Breast epithelium (tissue), 4 donors: ENCODE results near the gene USP12. TPM values are rescaled to one million over a fixed set of nuclear protein-coding genes. Genes with fewer than 3 reads are reported as not detected.
A peak's percentile ranks its signal among the peaks of the same experiment; 100 is the strongest.

Source experiments
- DNase-seq, 2 donors: peaks; one replicate each; pipeline ENCODE4 v3.0.0-alpha.2; 2019; ENCODE audit warnings: low spot score in 2 of 2
- H3K27ac ChIP-seq, 2 donors: fragments of 200-600 bp; sonication (generic) in 1 of 2; one replicate each; pipeline ENCODE4 v1.5.1; 2016 to 2019; ENCODE audit warnings: mild to moderate bottlenecking in 1 of 2
- H3K27me3 ChIP-seq, 2 donors: fragments of 200-600 bp; sonication (generic) in 1 of 2; one replicate each; pipeline versions ENCODE4 v1.5.1 to v1.6.0; 2017 to 2019; ENCODE audit warnings: control low read depth in 1 of 2, mild to moderate bottlenecking in 1 of 2
- H3K36me3 ChIP-seq: fragments of 200-600 bp; one replicate; pipeline ENCODE4 v1.5.1; 2019
- H3K4me1 ChIP-seq, 2 donors: fragments of 200-600 bp; sonication (generic); one replicate each; pipeline ENCODE4 v1.5.1; 2016 to 2019; ENCODE audit warnings: control low read depth in 1 of 2
- H3K4me3 ChIP-seq, 3 donors: fragments of 200-600 bp; sonication (generic); 1 replicate in 2 of 3; 2 replicates in 1 of 3; pipeline ENCODE4 v1.5.1; 2016 to 2019; ENCODE audit warnings: mild to moderate bottlenecking in 3 of 3, moderate library complexity in 2 of 3
- H3K9me3 ChIP-seq, 2 donors: fragments of 200-600 bp; sonication (generic) in 1 of 2; one replicate each; pipeline ENCODE4 v1.5.1; 2016 to 2019; ENCODE audit warnings: control low read depth in 1 of 2
- POLR2A ChIP-seq: fragments of 450-650 bp; IDR thresholded peaks from one replicate; pipeline ENCODE4 v1.6.1; 2016; ENCODE audit warnings: antibody characterized with exemption, mild to moderate bottlenecking, moderate library complexity
- POLR2AphosphoS5 ChIP-seq, 3 donors: sonication (generic); formaldehyde crosslinking; IDR thresholded peaks; one replicate each; pipeline ENCODE4 v1.6.1; 2017; ENCODE audit warnings: antibody characterized with exemption in 3 of 3
- intact Hi-C: fragments of 100-400 bp; cut with DNase I; formaldehyde crosslinking; loops from one replicate; pipeline ENCODE4 v1.15.1; 2023; ENCODE audit warnings: low total_unique reads
- total RNA-seq, 3 donors: library from RNA; depleted of rRNA; stranded (reverse); fragments of >200 nt; gene quantifications; one replicate each; pipeline ENCODE4 v1.1.0, GENCODE V29; 2016
- TF ChIP-seq, protein P1 (sequence below), 3 donors: fragments of 450-650 bp; IDR thresholded peaks; one replicate each; pipeline ENCODE4 v1.5.1; 2016 to 2017; ENCODE audit warnings: antibody characterized with exemption in 3 of 3, mild to moderate bottlenecking in 3 of 3, moderate library complexity in 3 of 3

The USP12 gene
- total RNA-seq, 3 donors from 2014 or later = 21.0 to 33.4 (median 21.0) TPM

DNA sequence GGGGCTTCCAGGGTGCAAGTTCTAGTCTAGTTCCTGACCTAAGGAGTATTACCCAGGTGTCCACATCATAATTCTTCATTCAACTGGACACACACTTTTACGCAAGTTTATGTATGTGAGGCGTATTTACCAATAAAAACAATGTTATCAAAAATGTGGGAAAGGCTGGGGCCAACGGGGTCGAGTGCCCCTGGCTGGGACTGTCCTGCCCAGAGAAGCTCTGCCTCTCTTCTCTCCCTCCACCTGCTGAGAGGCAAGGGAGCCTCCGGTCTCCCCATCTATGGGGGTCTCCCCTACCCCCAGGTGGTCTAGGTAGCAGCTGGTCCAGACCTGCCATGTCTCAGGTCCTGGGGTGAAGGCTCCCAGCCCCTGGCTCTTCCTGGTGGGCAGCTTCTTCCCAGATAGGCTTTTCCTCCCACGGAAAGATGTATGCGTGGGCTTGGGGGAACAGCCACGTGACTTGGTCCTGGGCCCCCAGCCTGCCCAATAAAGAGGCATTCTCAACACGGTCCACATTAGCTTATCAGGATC is 132.4 kb downstream of the USP12 start:
- intact Hi-C loops = no loop called here
- Histone ChIP-seq H3K27me3 (no peaks in the 10 kb centered on the region), H3K36me3 (no peaks in the 10 kb centered on the region), H3K4me3 (no peak overlapping the region), H3K4me1 (no peaks in the 10 kb centered on the region), H3K9me3 (no peaks in the 10 kb centered on the region), H3K27ac (peak overlapping the region; percentile 29 to 68)
- TF ChIP-seq, protein P1, sequence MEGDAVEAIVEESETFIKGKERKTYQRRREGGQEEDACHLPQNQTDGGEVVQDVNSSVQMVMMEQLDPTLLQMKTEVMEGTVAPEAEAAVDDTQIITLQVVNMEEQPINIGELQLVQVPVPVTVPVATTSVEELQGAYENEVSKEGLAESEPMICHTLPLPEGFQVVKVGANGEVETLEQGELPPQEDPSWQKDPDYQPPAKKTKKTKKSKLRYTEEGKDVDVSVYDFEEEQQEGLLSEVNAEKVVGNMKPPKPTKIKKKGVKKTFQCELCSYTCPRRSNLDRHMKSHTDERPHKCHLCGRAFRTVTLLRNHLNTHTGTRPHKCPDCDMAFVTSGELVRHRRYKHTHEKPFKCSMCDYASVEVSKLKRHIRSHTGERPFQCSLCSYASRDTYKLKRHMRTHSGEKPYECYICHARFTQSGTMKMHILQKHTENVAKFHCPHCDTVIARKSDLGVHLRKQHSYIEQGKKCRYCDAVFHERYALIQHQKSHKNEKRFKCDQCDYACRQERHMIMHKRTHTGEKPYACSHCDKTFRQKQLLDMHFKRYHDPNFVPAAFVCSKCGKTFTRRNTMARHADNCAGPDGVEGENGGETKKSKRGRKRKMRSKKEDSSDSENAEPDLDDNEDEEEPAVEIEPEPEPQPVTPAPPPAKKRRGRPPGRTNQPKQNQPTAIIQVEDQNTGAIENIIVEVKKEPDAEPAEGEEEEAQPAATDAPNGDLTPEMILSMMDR (IDR thresholded peaks at IDR 0.05) = no peak
- TF ChIP-seq POLR2A (no peak), POLR2AphosphoS5 (IDR thresholded peaks at IDR 0.05) (no peak)
- DNase-seq = no peak

DNA sequence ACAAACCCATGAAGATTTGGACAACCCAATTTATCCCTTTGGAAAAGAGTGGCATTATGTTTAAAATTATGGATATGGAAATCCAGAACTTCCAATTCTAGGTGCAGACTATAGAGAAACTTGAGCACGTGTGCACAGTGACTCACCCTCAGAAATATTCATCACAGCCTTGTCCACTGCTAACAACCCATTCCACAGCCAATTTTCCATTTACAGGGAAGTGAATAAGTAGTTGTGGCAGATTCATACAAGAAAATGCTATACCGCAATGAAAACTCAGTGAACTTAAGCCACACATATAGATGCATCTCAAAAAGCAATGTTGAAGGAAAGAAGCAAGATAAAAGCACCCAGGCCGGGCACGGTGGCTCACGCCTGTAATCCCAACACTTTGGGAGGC is 133.3 kb downstream of the USP12 start:
- H3K27ac ChIP-seq = no peak overlapping the region
- no peaks in the 10 kb centered on the region for H3K9me3 ChIP-seq
- no peaks in the 10 kb centered on the region for H3K27me3 ChIP-seq
- no peak for DNase-seq
- no peaks in the 10 kb centered on the region for H3K4me1 ChIP-seq
- TF ChIP-seq, protein P1 (IDR thresholded peaks at IDR 0.05) = no peak
- TF ChIP-seq POLR2AphosphoS5 (IDR thresholded peaks at IDR 0.05) = no peak
- no peak for TF ChIP-seq POLR2A
- intact Hi-C loops = loop anchor here (1.0 kb wide), 1 partner anchor 17 kb away; no protein-coding TSS in a partner anchor
- H3K4me3 ChIP-seq = no peak overlapping the region
- no peaks in the 10 kb centered on the region for H3K36me3 ChIP-seq

DNA sequence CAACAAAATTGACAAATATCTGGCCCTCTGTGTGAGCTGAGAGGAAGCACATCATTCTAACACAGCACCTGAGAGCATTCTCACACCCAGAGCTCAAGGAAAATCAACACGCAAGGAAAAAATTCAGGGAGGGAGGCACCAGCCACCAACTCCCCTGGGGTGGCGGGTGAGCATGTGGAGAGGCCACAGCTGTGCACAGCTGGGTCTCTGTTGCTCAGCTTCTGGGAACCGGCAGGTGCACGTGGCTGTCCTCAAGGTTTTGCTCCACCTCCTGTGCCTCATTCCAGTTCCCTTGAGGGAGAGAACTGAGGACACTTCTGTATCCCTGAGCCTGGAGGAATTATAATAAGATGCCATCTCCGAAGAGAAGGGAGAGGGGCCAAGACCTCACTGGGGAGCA is 134.0 kb downstream of the USP12 start:
- DNase-seq = no peak
- no peak overlapping the region for H3K4me3 ChIP-seq
- intact Hi-C loops = no loop called here

DNA sequence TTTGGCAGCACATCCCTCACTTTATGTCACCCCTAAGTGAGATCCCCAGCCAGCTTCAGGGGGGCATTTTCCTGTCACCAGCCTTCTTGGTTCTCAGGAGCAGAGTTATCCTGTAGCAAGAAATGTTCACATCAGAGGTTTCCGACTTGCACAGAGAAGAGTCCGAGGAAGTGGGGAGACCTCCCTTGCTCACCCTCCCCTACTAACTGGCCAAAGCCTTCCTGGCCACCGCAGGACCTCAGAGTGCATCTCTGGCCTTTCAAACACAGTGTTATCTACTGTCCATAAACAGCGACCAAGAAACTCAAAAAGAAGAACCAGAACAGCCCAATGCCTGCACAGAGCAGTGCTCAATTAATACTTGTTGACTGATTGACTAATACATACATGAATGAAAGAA is 134.4 kb downstream of the USP12 start:
- no peak overlapping the region for H3K4me3 ChIP-seq
- intact Hi-C loops = no loop called here
- no peaks in the 10 kb centered on the region for H3K27me3 ChIP-seq
- TF ChIP-seq POLR2AphosphoS5 (IDR thresholded peaks at IDR 0.05) (no peak), POLR2A (no peak)
- TF ChIP-seq, protein P1 (IDR thresholded peaks at IDR 0.05) = no peak
- no peaks in the 10 kb centered on the region for H3K9me3 ChIP-seq
- no peaks in the 10 kb centered on the region for H3K4me1 ChIP-seq
- no peaks in the 10 kb centered on the region for H3K36me3 ChIP-seq
- DNase-seq = no peak
- no peak overlapping the region for H3K27ac ChIP-seq

More for the DNA sequence above, 134.0 kb downstream of the USP12 start:
- H3K9me3 ChIP-seq = no peaks in the 10 kb centered on the region
- no peaks in the 10 kb centered on the region for H3K27me3 ChIP-seq
- H3K27ac ChIP-seq = no peak overlapping the region
- no peaks in the 10 kb centered on the region for H3K4me1 ChIP-seq
- no peak for TF ChIP-seq POLR2AphosphoS5 (IDR thresholded peaks at IDR 0.05)
- TF ChIP-seq, protein P1 (IDR thresholded peaks at IDR 0.05) = no peak
- TF ChIP-seq POLR2A = no peak
- no peaks in the 10 kb centered on the region for H3K36me3 ChIP-seq

DNA sequence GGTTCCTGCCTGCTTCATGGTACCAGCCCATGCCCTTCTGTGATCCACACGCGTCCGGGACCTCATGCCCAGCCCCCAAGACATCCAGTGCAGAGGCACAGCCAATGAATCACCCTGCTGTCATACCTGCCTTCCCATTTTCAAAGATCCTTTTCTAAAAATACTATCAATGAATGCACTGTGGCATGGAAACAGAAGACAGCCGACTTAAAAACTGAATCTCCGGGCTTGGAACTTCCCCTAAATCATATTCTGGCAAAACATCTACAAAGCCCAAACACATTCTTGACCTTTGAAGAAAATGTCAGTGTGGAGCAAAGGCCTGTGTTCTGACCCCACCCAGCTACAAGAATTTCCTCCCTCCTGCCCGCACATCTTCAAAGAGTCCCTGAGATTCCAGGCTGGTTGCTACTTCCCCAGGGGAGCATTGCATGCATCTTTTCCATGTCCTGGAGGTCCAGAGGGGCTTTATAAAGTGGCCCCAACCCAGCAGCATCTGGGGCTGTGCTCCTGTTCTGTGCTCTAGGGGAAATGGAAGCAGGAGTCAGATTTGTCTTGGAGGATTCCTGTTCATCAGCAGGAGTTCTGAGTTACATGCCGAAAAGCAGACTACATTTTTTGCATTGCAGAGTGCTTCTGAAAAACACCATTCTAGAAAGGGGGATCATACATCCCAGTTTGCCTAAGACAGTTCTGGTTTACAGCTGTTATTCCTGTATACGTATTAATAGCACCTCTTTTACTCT is 135.2 kb downstream of the USP12 start:
- intact Hi-C loops = no loop called here
- Histone ChIP-seq H3K4me3 (no peak overlapping the region), H3K4me1 (no peaks in the 10 kb centered on the region), H3K36me3 (no peaks in the 10 kb centered on the region), H3K27me3 (no peaks in the 10 kb centered on the region), H3K27ac (no peak overlapping the region), H3K9me3 (no peaks in the 10 kb centered on the region)
- TF ChIP-seq, protein P1 (IDR thresholded peaks at IDR 0.05) = no peak
- TF ChIP-seq POLR2AphosphoS5 (IDR thresholded peaks at IDR 0.05) (no peak), POLR2A (no peak)
- no peak for DNase-seq
